Measurements from ENCODE around the gene SERINC2.

SERINC2 gene

DNA sequence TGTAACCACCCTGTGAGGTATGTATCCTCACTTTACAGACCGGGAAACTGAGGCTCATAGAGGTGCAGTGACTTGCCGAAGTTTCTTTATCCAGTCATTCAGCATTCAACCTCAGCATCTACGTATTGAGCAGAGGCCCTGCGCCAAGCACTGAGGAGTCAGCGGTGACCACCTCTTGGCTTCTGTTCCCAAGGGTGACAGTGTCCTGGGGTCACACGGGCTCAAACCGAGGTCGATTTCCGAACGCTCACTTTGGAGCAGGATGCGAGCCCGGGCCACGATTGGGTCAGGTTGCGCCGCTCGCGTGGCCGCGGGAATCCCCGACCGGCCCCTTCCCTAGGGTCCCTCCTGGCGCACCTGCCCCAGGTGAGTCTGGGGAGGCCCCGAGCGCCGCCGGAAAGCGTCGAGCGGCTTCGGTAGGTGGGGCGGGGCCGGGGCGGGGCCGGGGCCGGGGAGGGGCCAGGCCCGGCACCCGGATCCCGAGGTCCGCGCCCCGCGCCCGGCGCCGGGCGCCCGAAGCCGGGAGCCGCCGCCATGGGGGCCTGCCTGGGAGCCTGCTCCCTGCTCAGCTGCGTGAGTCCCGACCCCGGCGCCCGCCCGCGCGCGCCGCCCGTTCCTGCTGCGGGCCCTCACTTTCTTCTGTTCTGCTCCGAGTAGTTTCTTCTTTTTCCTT, at the start of gene SERINC2:
Gene SERINC2, plus strand, starts transcription at position 482 of the 673 bp plus-strand sequence. Its CDS starts 53 bp downstream, at position 535.
- DNase-seq: peak in 1 of 2 donors; percentile 16

DNA sequence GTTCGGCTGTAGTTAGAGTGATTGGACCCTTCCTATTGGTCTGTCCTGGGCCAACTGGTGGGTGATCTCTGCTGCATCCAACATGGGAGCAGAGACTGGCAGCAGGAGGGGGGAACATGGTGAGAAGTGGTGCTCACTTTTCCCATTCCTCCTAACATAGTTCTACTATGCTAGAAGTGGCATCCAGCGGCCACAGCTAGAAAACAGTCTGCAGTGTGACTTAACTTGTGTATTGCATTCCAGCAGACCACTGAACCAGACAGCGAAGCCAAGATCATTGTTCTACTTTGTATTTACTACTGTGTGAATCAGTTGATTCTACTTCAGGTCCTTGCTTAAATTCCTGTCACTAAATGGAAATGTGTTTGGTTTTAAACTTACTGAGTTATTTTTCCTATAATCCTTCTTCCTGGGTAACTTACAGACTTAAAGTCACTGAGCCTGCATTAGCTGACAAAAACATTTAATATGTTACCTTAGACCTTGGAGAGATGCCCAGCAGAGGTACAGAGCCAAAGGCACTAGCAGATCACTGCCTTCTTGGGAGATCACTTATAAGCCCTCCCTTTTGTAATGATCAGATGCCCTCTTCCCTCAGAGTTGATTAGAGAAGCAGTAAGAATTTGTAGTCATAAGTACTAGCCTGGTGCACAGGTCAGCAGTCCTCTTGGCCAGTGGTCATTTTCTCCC, 48.3 kb upstream of the SERINC2 start:
- DNase-seq: no peak

DNA sequence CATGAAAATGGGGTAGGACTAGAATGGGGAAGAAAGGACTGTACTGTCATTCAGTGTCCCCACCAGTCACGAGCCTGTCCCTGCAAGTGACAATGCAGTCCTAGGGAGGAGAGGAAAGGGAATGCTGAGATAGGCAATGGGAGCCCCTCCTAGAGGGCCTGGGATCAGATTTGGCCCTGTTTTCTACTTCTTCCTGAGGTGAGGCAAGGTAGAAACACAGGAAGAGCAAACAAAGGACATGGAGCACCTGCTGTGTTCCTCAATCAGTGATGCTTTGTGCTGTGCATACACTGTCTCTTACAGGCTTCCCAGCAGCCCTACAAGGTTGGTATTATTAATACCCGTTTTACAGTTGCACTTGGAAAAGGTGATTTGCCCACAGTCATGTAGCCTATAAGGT, 46.2 kb upstream of the SERINC2 start:
- no peak for DNase-seq

DNA sequence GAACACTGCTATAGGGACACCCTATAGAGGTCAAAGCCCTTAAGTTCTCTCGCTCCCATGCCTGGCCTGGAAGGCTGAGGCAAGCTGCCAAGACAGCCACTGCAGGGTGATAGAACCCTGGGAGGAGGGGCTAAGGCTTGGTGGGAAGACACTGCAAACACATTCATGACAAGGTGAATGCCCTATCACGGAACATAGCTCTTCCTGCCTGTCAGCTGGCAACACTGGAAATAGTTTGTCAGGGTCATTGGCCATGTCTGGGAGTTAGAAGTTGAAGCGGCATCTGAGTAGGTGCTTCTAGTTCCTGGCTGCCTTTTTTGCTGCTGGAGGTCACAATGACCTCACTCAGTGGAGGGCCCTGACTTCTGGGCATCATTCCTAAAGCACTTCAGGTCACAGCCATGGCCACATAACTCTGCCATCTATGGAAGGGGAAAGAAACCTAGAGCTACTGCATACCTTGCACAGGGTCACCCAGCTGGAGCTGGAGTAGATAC, 44.4 kb upstream of the SERINC2 start:
- DNase-seq: no peak

DNA sequence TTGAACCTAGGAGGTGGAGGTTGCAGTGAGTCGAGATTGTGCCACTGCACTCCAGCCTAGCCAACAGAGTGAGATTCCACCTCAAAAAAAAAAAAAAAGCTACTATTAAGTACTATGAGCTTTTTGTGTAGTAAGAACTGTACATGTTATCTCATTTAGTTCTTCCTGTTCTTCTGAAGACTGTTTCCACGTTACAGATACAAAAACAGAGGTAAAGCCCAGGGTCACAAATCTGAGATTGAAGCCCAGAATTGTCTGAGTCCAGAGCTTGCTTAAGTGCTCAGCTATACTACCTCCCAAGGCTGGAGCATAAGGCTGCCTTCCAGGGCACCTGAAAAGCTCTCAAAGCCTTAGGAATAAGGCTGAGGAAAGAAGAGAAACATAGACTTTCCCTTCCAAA, 43.0 kb upstream of the SERINC2 start:
- no peak for DNase-seq

DNA sequence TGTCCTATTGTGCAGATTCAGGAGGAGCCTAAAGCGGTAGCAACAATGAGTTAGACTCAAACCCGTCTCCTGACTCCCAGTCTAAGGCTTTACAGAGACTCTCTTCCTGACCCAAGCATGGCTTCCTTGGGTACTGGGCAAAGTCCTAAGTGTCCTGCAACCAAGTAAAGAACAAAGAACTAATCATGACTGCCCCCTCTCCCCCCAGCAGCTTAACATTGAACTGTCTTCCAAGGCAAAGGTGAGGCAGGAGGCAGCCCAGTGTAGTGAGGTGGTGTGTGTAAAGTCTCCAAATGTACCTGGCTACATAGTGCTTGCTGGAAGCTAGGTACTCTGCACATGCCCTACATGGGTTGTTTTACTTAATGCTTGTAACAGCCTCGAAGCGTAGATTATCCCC, 42.4 kb upstream of the SERINC2 start:
- no peak for DNase-seq

DNA sequence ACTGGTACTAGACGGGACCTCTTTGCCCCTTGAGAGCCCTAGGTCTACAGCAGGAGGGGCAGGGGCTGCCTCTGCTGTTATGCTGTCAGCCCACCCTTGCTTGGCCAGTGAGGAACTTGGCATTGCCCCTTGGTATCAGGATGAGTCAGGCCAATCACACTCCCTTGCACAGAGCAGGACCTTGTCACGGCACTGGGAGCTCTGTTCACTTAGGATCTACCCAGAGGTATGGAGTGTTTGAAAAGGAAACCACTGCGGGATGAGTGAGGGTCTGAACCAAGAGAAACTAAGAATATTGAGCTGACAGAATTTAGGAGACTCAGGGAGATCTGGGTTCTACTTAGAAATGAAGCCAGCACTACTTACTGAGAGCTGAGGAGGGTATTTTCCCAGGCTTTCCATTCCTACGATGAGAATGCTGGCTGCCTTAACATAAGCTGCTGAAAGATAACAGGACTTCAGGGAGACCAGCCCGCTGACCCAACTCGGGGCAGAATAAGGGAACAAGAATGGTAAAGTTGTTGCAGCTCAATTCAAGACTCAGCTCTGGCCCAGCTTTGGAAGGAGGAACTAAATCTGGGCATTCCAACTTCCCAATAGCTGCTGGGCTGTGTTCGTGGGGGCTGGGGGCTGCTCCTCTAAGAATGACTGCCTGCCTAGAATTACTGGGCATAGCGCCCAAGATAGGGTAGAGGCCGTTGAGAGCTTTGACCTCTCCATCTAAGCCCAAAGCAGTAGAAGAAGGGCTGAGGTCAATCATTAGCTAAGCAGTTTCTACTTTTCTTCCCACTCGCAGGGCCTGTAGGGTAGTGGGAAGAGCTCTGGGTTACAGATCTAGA, 41.7 kb upstream of the SERINC2 start:
- no peak for DNase-seq

DNA sequence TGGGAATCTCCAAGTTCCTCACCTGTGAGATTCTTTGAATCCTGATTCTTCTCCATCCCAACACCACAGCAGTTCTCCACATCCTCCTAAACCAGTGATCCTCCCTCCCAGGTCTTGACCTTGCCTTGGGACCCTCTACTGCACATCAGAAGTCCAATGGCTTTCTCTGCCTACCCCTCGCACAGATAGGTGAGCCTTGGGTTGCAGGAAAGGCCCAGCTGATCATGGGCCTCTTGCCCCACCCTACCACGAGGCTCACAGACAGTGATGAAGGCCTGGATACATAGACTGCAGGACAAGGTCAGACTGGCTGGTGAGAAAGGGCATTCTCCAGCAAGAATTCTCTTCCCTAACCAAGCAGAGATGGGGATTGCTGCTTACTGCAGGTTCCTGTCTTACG, 41.0 kb upstream of the SERINC2 start:
- no peak for DNase-seq

DNA sequence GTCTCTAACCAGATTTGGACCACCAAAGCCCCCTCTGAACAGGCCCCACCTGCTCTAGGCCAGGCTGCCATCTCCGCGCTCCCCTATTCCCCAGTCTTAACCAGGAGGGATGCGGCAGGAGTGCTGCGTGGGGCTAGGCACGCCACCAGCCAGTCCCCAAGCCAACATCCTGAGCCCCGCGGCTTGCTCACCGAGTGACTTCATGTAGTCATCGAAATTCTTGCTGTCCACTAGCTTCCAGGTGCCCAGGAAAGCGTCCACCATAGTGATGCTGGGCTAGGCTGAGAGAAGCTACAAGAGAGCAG, 40.3 kb upstream of the SERINC2 start:
- DNase-seq: no peak

DNA sequence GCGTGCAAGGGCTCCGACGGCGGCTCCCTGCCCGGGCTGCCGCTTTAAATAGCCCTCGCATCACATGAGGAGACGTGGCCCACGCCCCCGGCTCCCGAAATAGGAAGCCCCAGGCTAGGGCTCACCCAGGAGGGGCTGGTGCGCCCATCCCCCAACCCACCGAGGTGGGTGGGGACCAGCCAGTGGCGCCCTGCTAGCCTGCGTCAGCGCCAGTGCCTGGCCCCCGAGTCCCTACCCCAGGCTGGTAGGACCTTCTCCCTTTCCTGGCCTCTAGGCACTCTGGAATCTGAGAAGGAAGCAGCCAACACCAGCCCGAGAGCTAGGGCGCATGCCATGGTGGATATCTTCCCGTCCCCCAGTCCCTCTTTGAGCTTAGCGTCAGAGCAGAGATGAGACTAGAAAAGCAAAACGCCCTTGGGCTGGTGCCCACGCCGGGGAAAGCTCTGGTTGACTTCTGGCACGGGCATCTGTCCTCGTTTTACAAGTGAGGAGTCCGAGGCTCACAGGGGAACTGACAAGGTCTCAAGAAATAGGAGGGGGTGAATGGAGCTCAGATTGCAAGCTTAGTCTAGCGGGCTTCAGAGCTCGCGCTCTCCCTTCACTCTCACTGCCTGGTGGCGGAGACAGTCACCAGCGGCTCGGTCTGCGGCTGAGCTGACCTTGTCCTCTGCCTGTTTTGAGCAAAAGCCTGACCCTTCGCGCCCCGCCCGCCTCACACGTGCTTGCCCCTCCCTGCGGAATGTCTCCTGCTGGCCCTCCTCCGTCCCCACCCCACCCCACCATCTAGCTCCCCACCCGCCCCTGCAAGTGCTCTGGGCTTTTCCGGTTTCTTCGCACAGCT, 39.7 kb upstream of the SERINC2 start, which contains the start of gene FABP3:
Gene FABP3, minus strand, starts transcription at position 21 of the 841 bp plus-strand sequence. CDS start 62 bp downstream, outside the sequence.
- DNase-seq: no peak

DNA sequence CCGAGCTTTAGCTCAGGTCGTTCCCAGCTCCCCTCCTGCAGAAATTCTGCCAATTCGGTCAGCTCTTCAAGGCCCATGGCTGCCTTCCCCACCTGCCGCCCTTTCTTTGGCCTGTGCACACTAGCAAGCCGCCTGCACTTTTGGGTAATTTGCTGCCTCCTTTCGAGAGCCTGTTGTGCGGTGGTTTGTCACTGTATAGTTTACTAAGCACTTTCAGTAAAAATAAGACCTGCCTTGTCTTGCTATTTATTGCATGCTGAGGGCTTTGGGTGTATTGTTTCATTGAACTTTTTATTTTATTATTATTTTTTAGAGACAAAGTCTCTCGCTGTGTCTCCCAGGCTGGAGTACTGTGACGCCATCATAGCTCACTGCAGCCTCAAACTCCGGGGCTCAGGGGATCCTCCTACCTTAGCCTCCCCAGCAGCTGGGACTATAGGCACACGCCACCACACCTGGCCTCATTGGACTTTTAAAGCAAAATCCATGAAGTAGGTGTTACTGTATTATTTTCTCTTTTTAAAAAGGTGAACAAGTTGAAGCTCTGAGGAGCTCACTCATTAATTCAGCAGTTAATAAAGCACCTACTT, 39.0 kb upstream of the SERINC2 start:
- no peak for DNase-seq

DNA sequence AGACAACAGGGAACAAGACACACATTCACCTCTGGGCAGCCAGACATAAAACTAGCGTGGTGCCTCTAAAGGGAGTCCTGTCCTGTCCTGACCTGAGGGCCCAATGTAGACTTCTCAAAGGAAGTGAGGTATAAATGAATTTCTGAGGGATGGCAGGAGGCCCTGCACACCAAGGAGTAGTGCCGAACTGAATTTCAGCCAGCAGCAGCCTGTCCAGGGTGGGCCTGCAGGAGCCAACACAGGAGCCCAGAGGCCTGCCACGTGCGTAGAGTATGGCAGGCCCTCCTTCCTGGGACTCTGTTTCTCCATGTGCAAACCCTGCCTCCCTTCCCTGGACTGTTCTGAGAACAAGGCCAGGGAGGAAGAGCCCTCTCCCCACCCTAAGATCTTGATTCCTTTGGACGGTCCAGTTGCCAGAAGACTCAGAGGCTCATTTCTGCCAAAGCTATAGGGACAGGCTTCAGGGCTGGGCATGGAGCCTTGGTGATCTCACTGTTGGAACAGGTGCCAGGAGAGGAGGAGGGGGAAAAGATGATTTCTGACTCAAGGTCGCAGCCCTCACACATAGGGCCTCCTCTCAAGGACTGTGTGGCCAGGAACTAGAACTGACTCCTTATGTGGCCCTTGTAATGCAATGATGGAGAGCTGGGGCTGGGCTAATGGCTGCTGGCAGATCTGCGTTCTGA, 38.4 kb upstream of the SERINC2 start:
- DNase-seq: no peak

DNA sequence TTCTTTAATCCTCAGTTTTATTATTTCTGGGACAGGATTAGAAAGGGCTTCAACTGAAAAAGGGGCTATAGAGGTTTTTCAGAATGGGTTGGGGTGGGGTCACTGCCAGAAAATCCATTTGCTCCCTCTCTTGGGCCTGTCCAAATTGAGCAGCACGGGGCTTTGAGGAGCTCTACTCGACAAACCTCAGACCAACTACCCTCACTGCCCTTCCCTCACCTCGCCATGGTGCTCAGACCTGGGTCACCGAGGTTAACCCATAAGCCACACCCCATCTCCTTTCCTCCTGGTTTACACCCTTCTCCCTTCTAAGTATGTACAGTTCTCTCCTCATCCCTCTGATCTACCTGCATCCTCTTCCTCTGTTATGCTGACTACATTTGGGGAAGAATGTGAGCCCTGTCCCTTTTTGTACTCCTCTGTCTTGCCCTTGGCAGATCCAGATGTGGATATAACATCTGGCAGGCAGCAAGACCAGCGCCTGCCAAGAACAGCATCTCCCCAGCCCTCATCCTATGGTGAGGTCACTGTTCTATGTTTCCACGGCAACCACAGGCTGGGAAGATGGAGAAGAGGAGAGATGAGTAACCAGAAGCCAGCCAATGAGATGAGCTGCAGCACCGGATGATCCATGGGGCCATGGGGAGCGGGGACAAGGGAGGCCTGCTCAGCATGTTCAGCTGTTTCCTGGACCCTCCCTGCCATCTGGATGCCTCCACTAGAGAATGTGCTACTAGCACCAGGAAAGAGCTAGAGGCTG, 36.5 kb upstream of the SERINC2 start:
- no peak for DNase-seq

DNA sequence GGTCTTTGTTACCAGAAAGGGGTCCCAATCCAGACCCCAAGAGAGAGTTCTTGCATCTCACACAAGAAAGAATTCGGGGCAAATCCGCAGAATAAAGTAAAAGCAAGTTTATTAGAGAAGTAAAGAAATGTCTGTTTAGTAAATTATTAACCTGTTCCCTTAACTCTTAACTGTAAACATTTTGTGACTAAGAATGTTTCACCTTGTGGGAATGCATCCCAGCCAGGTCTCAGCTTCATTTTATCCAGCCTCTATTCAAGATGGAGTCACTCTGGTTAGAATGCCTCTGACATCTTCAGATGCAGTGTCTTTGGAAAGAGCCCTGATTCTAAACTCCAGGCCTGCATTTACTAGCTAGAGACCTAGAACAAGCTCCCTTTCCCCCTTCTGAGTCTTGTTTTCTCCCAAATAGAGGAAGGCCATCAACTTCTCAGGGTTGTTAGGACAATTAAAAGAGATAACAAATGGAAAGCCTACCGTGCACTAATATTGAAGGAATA, 35.6 kb upstream of the SERINC2 start:
- DNase-seq: no peak

DNA sequence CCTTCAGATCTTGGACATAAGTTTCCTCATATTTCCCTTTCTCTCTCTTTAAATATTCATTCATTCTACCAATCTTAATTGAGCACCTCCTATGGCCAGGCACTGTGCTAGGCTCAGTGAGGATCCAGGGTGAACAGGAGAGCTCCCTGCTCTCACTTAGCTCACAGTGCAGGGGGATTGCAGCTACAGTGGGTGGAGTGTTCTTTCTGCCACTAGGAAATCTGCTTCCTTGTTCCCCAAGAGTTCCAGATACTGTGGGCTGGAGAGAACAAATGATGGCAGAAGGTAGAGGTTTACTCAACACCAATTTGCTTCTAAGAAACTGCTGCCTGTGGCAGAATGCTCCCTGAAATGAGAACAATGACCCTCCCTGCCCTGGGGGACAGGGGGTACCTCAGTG, 35.0 kb upstream of the SERINC2 start:
- DNase-seq: no peak

DNA sequence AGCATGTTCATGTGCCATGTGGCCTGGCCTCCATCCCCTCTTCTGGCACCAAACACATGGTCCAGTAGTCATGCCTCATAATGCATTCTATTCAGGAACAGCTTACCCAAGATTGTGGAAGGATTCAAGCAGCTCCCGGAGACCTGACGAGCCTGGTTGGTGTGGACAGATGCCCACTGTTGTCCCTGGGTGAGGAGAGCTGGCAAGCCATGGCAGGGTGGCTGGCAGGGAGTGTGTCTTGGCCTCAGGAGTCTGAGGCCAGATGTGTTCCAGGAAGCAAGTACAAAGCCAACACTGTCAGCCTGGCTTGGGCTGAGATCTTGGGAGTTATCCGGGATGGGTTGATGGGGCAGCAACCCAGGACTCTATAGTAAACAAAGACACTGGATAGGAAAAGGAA, 32.8 kb upstream of the SERINC2 start:
- no peak for DNase-seq

DNA sequence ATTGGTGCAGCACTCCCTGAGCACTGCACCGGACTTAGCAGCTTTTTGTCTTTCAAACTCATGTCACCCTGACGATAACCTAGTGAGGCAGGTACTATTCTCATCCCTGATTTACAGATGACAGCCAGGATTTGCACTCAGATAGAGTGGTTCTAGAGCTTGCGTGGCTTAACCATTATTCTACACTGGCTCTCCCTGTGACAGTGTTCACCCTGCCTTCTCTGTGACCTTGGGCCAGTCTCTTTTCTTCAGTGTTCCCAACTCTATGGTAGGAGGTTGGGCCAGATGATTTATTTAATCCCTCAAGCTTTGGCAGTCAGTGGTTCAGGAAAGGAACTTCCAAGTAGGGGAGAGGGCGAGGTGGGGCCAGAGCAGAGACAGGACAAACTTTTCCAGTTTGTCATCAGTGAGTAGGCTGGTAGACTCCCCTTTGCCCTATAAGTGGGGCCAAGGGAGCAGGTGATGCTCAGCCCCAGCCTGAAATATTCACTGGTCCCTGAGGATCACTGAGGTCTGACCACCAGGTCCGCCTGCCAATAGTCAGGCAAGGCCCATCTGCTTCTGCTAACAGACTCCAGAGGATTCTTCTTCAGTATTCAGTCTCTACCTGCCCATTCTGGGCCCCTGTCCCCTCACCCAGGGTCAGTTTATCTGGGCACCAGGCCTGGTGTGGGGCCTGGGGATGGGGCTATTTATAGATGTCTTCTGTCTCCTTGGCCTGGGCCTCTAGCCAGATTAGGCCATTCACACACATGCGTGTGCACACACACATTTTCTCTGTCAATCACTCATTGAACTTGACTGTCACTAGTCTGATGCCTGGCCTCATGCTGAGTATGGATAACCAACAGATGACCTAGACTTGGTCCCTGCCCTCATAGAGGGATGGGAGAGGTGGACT, 31.4 kb upstream of the SERINC2 start:
- no peak for DNase-seq

DNA sequence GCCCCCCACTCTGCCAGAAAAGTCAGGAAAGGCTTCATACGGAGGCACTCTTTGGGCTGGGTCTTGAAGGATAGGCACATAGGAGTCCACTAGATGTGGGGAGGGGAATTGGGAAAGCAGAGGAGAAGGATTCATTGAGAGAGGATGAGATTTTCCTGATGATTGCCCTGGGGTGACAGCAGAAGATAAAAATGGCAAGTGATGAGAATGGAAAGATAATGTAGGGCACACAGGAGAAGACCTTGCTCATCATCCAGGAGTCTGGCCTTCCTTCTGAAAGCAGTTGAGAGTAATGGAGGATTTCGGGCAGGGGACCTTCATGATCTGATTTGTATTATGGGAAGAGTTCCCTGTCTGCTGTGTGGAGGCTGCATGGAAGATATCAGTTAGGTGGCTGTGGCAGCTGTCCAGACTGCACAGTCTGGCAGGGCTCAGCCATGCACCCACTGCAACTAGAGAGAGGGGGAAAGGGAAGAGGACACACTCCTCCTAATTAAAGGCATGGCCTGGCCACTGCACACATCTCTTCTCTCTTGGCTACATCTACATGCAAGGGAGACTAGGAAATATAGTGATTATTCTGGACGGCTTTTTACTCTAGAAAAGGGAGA, 30.5 kb upstream of the SERINC2 start:
- DNase-seq: no peak

DNA sequence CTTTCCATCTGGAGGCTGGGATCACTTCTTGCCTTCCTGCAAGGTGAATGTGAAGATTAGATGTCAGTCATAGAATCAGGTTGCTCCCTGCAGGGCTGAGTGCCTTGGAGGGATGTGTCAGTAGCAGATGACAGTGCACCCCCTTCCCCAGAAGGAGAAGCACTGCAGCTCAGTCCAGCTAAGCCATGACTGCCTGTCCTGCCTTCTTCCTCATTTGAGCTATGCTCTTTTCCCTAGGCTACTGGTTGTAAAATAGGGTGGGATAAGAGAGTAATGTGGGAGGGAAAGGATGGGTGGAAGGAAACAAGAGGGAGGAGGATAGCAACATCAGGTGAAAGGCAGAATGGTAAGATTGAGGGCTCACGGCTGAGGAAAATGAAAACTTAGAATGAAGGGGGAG, 29.0 kb upstream of the SERINC2 start:
- DNase-seq: no peak
